WTC11 (cell line): ENCODE measurements around the gene SLC7A5. TPM values are rescaled to one million over a fixed set of nuclear protein-coding genes. Genes with fewer than 3 reads are reported as not detected.
A peak's percentile ranks its signal among the peaks of the same experiment; 100 is the strongest.
"Not testable (repeated sequence)": the region's sequence is repeated elsewhere in the genome, so short reads cannot be mapped to it uniquely, and the experiment has no call there.

Experiments
- ATAC-seq: fragments of 200-7000 bp; cut with Tn5 transposase; 2 replicates; pipeline ENCODE4 v1.10.0; 2021; ENCODE audit warnings: mild to moderate bottlenecking, moderate library complexity
- CTCF ChIA-PET: fragments of 300-600 bp; sonication (Branson Sonifier 250); formaldehyde crosslinking; loops from one replicate; lab custom pipeline; 2021; ENCODE audit warnings: antibody characterized with exemption; lab: Charles Lee
- POLR2A ChIA-PET: fragments of 350-600 bp; sonication (Branson Sonifier 250); formaldehyde crosslinking; loops from one replicate; lab custom pipeline; 2021; ENCODE audit warnings: antibody characterized with exemption; lab: Charles Lee
- DNase-seq: peaks from one replicate; pipeline ENCODE4 v3.0.0; 2021; ENCODE audit warnings: low spot score
- H3K27ac Mint-ChIP-seq: 2 replicates; pipeline ENCODE4 v1.8.0; 2021; ENCODE audit warnings: mixed read lengths
- H3K27me3 Mint-ChIP-seq: 2 replicates; pipeline ENCODE4 v1.8.0; 2021; ENCODE audit warnings: low read depth, mild to moderate bottlenecking, moderate library complexity, mixed read lengths
- H3K36me3 Mint-ChIP-seq: 2 replicates; pipeline ENCODE4 v1.8.0; 2021; ENCODE audit warnings: mixed read lengths
- H3K4me1 Mint-ChIP-seq: 2 replicates; pipeline ENCODE4 v1.8.0; 2022; ENCODE audit warnings: mixed read lengths
- H3K4me3 Mint-ChIP-seq: 2 replicates; pipeline ENCODE4 v1.8.0; 2021; ENCODE audit warnings: mild to moderate bottlenecking, moderate library complexity, mixed read lengths
- H3K9me3 Mint-ChIP-seq: 2 replicates; pipeline ENCODE4 v1.8.0; 2021; ENCODE audit warnings: mixed read lengths
- ATF2 ChIP-seq: sonication (generic); formaldehyde crosslinking; IDR thresholded peaks from 2 replicates; pipeline ENCODE4 v1.8.1; 2022; ENCODE audit warnings: low read depth, missing genetic modification reagents, borderline replicate concordance
- ETV6 ChIP-seq: sonication (generic); formaldehyde crosslinking; IDR thresholded peaks from 2 replicates; pipeline ENCODE4 v1.8.1; 2022; ENCODE audit warnings: mild to moderate bottlenecking, missing genetic modification reagents
- GABPB1 ChIP-seq: sonication (generic); formaldehyde crosslinking; IDR thresholded peaks from 2 replicates; pipeline ENCODE4 v1.8.1; 2023; ENCODE audit warnings: mild to moderate bottlenecking, missing genetic modification reagents
- IRF2 ChIP-seq: sonication (generic); formaldehyde crosslinking; IDR thresholded peaks from 2 replicates; pipeline ENCODE4 v1.8.0; 2022; ENCODE audit warnings: low read depth, missing genetic modification reagents, borderline replicate concordance
- total RNA-seq: library from RNA; stranded (reverse); gene quantifications from 3 replicates; pipeline ENCODE4 v1.2.3, GENCODE V29; 2021

SLC7A5 gene
- total RNA-seq, 1 experiment from 2014 or later = 197 TPM

- TF ChIP-seq IRF2 (CRISPR knock-in tag) (no peak), ETV6 (no peak)
- TF ChIP-seq, all 79 proteins: peak for 2
These were observed 4.8 kb downstream of the SLC7A5 start (continued) for GRCh38 chr16:87864331-87864989.

GRCh38 chr16:87863327-87863635, 6.0 kb downstream of the SLC7A5 start:
- Mint-ChIP-seq H3K4me1 (peaks cover 36% of the 10 kb centered on the region), H3K27me3 (peaks cover 66% of the 10 kb centered on the region), H3K36me3 (peaks cover 28% of the 10 kb centered on the region)
- DNase-seq, POLR2A ChIA-PET, ATAC-seq, H3K27ac Mint-ChIP-seq, H3K9me3 Mint-ChIP-seq, H3K4me3 Mint-ChIP-seq, CTCF ChIA-PET: not testable (repeated sequence)

GRCh38 chr16:87862597-87863326, 6.5 kb downstream of the SLC7A5 start:
- POLR2A ChIA-PET, CTCF ChIA-PET, H3K27ac Mint-ChIP-seq, DNase-seq, H3K4me3 Mint-ChIP-seq, H3K9me3 Mint-ChIP-seq, ATAC-seq: not testable (repeated sequence)
- H3K4me1 Mint-ChIP-seq = peaks cover 30% of the 10 kb centered on the region
- peaks cover 28% of the 10 kb centered on the region for H3K36me3 Mint-ChIP-seq
- peaks cover 61% of the 10 kb centered on the region for H3K27me3 Mint-ChIP-seq

GRCh38 chr16:87861300-87862099, 7.8 kb downstream of the SLC7A5 start:
- CTCF ChIA-PET = interaction anchor here (1.2 kb wide), 1 partner anchor 12 kb away, joined by 3 read pairs; no protein-coding TSS in a partner anchor
- DNase-seq, POLR2A ChIA-PET, H3K27ac Mint-ChIP-seq, H3K4me3 Mint-ChIP-seq, ATAC-seq, H3K9me3 Mint-ChIP-seq: not testable (repeated sequence)
- H3K4me1 Mint-ChIP-seq = peaks cover 26% of the 10 kb centered on the region
- peak; percentile 79 for TF ChIP-seq GABPB1
- H3K27me3 Mint-ChIP-seq = peaks cover 48% of the 10 kb centered on the region
- H3K36me3 Mint-ChIP-seq = peaks cover 27% of the 10 kb centered on the region

GRCh38 chr16:87860553-87861299, 8.6 kb downstream of the SLC7A5 start:
- Mint-ChIP-seq H3K4me3 (no peak overlapping the region), H3K27me3 (peaks cover 40% of the 10 kb centered on the region), H3K9me3 (no peaks in the 10 kb centered on the region), H3K36me3 (peaks cover 19% of the 10 kb centered on the region), H3K27ac (no peak overlapping the region), H3K4me1 (peaks cover 20% of the 10 kb centered on the region)
- DNase-seq (no peak), ATAC-seq (no peak)
- ChIA-PET POLR2A (no interaction called here), CTCF (interaction anchor here (2.5 kb wide), 1 partner anchor 11 kb away, joined by 19 read pairs; no protein-coding TSS in a partner anchor)
- TF ChIP-seq GABPB1 (peak; percentile 27; the same call in 1 of the 2 replicates), ATF2 (CRISPR knock-in tag) (no peak)

GRCh38 chr16:87858151-87858993, 10.9 kb downstream of the SLC7A5 start:
- Mint-ChIP-seq H3K27me3 (peaks cover 21% of the 10 kb centered on the region), H3K4me1 (peaks cover 17% of the 10 kb centered on the region)
- not testable (repeated sequence) for H3K27ac Mint-ChIP-seq, DNase-seq, H3K36me3 Mint-ChIP-seq, ATAC-seq, H3K9me3 Mint-ChIP-seq, H3K4me3 Mint-ChIP-seq
- TF ChIP-seq GABPB1 = peak; percentile 70; the same call in 1 of the 2 replicates
- POLR2A ChIA-PET = interaction anchor here (0.9 kb wide), 1 partner anchor 11 kb away, joined by 3 read pairs; no protein-coding TSS in a partner anchor
- CTCF ChIA-PET = interaction anchor here (0.6 to 2.5 kb wide), 2 partner anchors 9 to 53 kb away, joined by 3 to 19 read pairs; no protein-coding TSS in a partner anchor
